Measurements from ENCODE around the gene ZBTB20.

DNA sequence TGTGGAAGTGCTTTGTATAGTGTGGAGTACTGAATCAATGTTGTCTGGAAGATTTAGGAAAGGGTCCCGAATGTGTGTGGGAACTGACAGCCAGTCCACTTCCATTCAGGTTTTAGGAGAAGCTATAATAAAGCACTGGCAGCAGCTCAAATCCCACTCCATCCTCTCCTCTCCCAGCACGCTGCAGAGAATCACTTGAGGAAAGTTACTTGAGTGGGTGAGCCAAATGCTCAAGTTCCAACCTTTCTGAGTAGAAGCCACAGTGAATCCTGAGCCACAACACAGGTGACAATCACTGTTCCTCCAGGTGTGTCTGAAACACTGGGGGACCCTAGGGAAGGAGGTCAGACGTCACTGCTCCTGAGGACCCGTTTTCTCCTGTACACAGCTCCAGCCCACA is 746.7 kb downstream of the ZBTB20 start:
- no peak for TF ChIP-seq CTCF (IDR thresholded peaks at IDR 0.05)
- no peak for TF ChIP-seq POLR2A (IDR thresholded peaks at IDR 0.05)
